HG02623 (cell line): Measurements from ENCODE around the gene PROSER2.

ENCODE experiments used
- ATAC-seq: cut with Tn5 transposase; IDR thresholded peaks from one replicate; pipeline ENCODE4 v1.9.1; 2021; ENCODE audit warnings: moderate library complexity; ENCODE audit not compliant: unreplicated experiment

PROSER2 gene

GRCh38 chr10:11804336-11804735 is 18.8 kb upstream of the PROSER2 start:
- ATAC-seq, result no peak

- ATAC-seq, result no peak
Observed at GRCh38 chr10:11805792-11806191, 17.4 kb upstream of the PROSER2 start.

- ATAC-seq, result no peak
Observed at GRCh38 chr10:11806706-11807105, 16.4 kb upstream of the PROSER2 start.

DNA sequence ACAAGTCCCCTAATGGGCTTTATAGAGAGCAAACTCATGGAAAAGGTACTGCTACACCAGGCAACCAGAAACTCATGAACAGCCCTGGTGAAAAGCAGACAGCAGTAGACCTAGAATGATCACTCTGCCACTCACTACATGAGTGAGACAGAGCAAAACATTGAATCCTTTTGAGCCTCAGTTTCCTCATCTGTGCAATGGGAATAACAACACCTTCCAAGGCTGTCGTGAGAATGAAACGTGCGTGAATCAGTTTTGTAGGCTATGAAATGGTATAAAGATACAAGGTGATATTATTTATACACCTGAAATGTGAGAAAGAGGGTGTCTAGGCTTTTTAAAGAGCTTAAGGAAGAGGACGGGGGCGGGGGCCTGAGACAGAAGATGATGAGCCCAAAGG is 14.3 kb upstream of the PROSER2 start:
- no peak for ATAC-seq

DNA sequence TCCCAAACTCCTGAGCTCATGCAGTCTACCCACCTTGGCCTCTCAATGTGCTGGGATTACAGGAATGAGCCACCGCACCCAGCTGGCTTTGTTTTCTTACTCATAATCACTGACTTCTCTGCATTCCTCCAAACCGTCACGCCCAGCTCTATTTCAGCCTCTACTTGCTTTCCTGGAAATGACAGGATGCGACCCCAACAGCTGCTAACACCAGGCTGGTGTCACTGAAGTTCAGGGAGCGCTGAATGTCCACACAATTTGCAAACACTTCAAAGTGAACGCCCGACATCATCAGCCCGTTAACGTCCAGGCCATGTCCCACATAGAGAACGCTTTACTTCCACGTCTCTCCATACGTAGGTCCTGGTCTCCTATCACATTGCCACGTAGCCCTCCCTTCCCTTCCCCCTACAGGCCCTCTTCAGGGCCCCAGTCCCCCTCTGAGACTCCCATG is 12.8 kb upstream of the PROSER2 start:
- no peak for ATAC-seq

GRCh38 chr10:11810973-11811372 is 12.2 kb upstream of the PROSER2 start:
- ATAC-seq, result no peak

DNA sequence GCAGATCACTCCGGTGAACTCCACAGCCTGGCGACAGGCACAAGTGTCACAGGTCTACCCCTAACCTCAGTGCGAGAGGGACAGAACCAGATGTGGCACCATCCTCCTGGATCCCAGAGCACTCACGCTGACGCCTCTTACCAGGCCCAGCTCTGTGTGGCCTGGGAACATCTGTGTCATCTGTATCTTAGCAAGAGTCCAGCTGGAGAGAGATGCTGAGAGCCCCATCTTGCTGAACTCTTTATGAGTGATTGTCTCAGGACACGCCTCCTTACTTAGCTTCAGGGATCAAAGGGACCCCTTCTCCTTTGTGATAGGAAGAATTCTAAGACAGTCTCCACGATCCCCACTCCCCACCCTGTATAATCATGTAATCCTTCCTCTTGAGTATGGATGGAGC is 10.0 kb upstream of the PROSER2 start:
- no peak for ATAC-seq

DNA sequence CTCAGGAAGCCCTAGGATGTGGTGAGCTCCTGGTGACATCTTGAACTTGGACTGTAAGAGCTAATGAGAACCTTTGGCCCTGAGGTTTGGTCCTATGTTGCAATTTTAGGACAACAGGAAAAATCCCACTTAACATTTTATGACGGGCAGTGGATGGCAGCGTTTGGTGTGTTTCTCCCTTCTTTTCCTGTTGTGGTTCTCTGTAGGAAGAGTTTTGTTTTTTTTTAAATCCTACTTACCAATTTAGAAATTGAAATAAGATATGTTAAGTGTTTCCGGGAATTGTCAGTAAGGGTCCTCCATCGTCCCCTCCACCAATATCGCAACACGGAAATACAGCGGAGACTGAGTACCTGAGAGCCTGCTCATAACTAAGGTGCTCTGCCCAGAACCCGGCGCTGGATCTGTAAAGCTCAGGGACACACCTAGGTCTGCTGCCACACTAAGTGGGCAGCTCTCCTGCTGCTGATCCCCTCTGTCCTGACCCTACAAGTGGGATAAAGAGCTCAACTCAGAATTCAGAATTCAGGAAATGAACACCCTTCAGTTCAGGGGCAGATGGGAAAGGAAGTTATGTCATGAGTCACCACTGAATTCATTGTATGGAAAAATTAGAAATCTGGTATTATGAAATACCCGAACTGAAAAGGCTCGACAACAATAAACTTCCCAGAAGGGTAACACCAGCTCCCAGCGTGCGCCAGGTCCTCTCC is 9.1 kb upstream of the PROSER2 start:
- no peak for ATAC-seq

DNA sequence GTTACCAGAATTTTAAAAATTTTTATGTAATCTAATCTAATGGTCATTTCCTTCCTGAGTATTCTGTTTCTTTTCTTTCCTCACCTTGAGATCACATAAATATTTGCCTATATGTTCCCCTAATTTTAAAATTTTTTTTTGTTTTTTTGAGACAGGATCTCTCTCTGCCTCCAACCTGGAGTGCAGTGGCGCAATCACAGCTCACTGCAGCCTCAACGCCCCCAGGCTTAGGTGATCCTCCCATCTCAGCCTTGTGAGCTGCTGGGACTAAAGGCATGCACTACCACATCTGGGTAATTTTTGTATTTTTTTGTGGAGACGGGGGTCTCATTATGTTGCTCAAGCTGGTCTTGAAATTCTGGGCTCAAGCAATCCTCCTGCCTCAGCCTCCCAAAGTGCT is 4.1 kb upstream of the PROSER2 start:
- ATAC-seq, result no peak

- ATAC-seq, result no peak
Observed at GRCh38 chr10:11822026-11822756, 965 bp upstream of the PROSER2 start.

DNA sequence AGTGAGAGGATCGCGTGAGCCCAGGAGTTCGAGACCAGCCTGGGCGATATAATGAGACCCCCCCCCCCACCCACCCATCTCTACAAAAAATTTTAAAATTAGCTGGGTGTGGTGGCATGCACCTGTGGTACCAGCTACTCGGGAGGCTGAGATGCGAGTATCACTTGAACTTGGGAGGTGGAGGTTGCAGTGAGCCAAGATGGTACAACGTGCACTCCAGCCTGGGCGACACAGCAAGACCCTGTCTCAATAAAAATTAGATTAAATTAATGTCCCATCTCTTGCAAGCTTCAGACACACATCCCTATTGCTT is 391 bp upstream of the PROSER2 start:
- no peak for ATAC-seq

GRCh38 chr10:11823989-11824346 is 812 bp downstream of the PROSER2 start:
- no peak for ATAC-seq

DNA sequence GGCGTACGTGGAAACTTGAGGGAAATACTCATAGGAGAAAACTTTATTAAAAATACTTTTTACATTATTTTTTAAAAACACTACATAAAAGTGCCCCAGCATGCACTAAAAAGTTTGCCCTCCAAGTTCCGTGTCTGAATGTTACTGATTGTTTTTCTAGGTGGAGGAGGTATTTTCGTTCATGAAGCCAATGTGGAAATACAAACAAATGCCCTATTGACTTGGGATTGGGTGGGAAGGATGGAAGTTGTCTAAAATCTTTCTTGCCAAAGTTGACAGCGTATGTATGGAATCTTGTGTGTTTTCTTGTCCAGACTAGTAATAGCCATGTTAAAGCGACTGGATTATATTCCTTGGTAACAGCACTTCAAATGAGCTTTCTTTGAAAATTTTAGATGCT is 1.2 kb downstream of the PROSER2 start:
- ATAC-seq, result no peak

DNA sequence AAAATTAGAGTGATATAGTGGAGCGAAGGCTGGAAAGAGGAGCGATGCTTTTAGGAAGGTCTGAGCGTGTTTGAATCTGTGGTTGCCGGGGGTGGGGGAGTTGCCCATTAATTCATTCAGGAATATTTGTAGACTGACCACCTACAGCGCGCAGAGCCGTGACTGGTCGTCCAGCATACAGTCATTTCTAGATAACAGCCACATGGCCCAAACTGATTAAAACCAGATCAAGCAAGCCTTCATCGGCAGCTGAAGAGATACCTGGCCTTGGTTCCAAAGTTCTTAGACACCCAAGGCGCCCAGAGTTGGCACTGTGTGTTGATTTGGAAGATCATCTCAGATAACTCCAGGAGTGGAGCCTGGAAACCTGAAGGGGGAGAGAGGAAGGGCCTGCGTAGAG is 1.7 kb downstream of the PROSER2 start:
- ATAC-seq, result no peak

DNA sequence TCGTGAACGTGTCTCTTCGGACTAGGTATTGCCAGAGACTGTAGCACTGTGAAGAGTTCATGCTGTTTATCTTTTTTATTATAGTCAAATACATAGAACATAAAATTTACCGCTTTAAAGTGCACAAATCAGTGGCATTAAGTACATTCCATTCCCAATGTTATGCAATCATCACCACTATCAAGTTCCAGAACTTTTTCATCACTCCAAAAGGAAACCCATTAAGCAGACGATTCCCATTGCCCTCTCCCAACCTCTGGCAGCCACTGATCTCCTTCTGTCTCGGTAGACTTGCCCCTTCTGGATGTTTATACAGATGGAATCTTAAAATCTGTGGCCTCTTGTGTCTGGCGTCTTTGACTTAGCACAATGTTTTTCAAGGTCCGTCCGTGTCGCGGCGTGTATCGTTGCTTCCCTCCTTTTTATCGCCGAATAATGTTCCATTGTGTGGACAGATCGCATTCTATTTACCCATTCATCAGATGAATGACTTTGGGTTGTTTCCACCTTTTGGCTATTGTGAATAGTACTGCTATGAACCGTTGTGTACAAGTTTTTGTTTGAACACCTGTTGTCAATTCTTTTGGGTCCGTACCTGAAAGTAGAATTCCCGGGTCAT is 2.7 kb downstream of the PROSER2 start:
- no peak for ATAC-seq

DNA sequence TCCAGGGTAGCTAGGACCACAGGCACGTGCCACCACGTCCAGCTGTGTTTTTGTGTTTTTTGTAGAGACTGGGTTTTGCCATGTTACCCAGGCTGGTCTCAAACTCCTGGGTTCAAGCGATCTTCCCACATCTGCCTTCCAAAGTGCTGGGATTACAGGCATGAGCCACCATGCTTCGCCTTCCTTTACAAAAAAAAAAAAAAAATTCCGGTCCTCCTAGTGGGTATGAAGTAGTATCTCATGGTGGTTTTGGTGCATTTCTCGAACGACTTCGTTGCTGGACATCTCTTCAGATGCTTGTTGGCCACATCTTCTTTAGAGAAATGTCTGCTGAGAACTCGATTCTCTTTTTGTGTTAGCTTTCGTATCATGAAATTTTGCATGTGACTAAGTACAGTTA is 3.9 kb downstream of the PROSER2 start:
- no peak for ATAC-seq

GRCh38 chr10:11827414-11827813 is 4.3 kb downstream of the PROSER2 start:
- no peak for ATAC-seq

- no peak for ATAC-seq
Observed at GRCh38 chr10:11828682-11829284, 5.6 kb downstream of the PROSER2 start.

- ATAC-seq, result no peak
Observed at GRCh38 chr10:11830836-11831519, 7.8 kb downstream of the PROSER2 start.

GRCh38 chr10:11831520-11831951 is 8.4 kb downstream of the PROSER2 start:
- ATAC-seq, result no peak

DNA sequence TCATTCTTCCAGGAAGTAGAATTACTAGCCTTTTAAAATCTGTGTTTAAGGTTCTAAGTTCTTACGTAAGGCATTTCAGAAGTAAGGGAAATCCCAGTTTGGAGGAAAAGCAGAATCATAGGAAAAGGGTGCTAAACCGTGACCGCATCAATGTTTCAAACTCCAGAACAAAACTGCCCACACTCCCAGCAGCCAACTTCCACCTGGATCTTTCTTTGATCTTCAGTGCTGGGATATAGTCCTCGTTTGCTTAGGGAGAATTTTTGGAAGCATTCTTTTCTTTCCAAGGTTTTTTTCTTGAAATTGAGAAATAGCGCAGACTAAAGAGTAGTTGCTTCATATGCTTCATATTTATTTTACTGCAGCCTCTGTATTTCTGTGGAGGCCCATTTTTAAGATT is 8.9 kb downstream of the PROSER2 start:
- ATAC-seq, result no peak
